Astrocyte of the spinal cord (primary cell): ENCODE measurements around the gene TAS2R41.

Experiments
- DNase-seq: peaks from one replicate; pipeline ENCODE4 v3.0.0; 2011; ENCODE audit warnings: low read depth, low spot score
- H3K4me3 ChIP-seq: 2 replicates; pipeline ENCODE4 v1.5.1; 2011; ENCODE audit warnings: low read depth, mild to moderate bottlenecking, low read length, moderate library complexity
- CTCF ChIP-seq: IDR thresholded peaks from 2 replicates; pipeline ENCODE4 v1.5.1; 2012; ENCODE audit warnings: low read depth, mild to moderate bottlenecking, low read length, inconsistent platforms
- in situ Hi-C: cut with HindIII; loops from 2 replicates; pipeline ENCODE4 v1.10.0; 2017; ENCODE audit warnings: low sequenced_read_pairs

The TAS2R41 gene

GRCh38 chr7:143436325-143436946, 41.2 kb upstream of the TAS2R41 start:
- no peak for TF ChIP-seq CTCF
- no peak overlapping the region for H3K4me3 ChIP-seq
- in situ Hi-C loops = no loop called here
- DNase-seq = no peak

- TF ChIP-seq CTCF = no peak
- no peak overlapping the region for H3K4me3 ChIP-seq
- in situ Hi-C loops = no loop called here
- DNase-seq = no peak
Measured at GRCh38 chr7:143437578-143437977, 40.1 kb upstream of the TAS2R41 start.

GRCh38 chr7:143439866-143440265, 37.8 kb upstream of the TAS2R41 start:
- DNase-seq = no peak
- no peak overlapping the region for H3K4me3 ChIP-seq
- no peak for TF ChIP-seq CTCF
- in situ Hi-C loops = no loop called here

- H3K4me3 ChIP-seq = no peak within 1 kb of the TSS
- no peak for DNase-seq
- TF ChIP-seq CTCF = no peak
- in situ Hi-C loops = no loop called here
Measured at GRCh38 chr7:143443153-143443552, 34.5 kb upstream of the TAS2R41 start, which contains the start of gene TAS2R60. TAS2R60 (plus strand) TSS chr7:143443453; CDS start chr7:143443453, 0 bp downstream.

- no peak overlapping the region for H3K4me3 ChIP-seq
- TF ChIP-seq CTCF = no peak
- no peak for DNase-seq
- in situ Hi-C loops = no loop called here
Measured at GRCh38 chr7:143444063-143444782, 33.5 kb upstream of the TAS2R41 start.

- no peak for DNase-seq
- no peak for TF ChIP-seq CTCF
- in situ Hi-C loops = no loop called here
- no peak overlapping the region for H3K4me3 ChIP-seq
Measured at GRCh38 chr7:143444785-143445184, 32.9 kb upstream of the TAS2R41 start.
